ENCODE results near the gene CAPN7. TPM values are rescaled to one million over a fixed set of nuclear protein-coding genes. Genes with fewer than 3 reads are reported as not detected.

The CAPN7 gene
- total RNA-seq, 1 experiment from 2014 or later = 20.8 TPM

- no peak for DNase-seq (ENCODE audit: low read depth)
Measured at GRCh38 chr3:15294929-15295328, 88.9 kb downstream of the CAPN7 start.

GRCh38 chr3:15295506-15295905 lies 89.5 kb downstream of the CAPN7 start:
- peak; percentile 91 for DNase-seq (ENCODE audit: low read depth)

- DNase-seq (ENCODE audit: low read depth) = no peak
Measured at GRCh38 chr3:15297608-15298350, 91.7 kb downstream of the CAPN7 start.

- no peak for DNase-seq (ENCODE audit: low read depth)
Measured at GRCh38 chr3:15298504-15298903, 92.5 kb downstream of the CAPN7 start.

GRCh38 chr3:15299036-15299435 lies 93.0 kb downstream of the CAPN7 start:
- no peak for DNase-seq (ENCODE audit: low read depth)

GRCh38 chr3:15300323-15301078 lies 94.5 kb downstream of the CAPN7 start:
- DNase-seq (ENCODE audit: low read depth) = peak; percentile 98

GRCh38 chr3:15301761-15302160 lies 95.7 kb downstream of the CAPN7 start:
- DNase-seq (ENCODE audit: low read depth) = no peak

Other genes with a start within 250 kb of the CAPN7 start
- 66.4 and 69.0 TPM in 2 replicates for gene MRPS25, start 140.9 kb upstream of the CAPN7 start, total RNA-seq (2014; rRNA removed; shearing (Covaris generic))
- gene RBSN, start 107.1 kb upstream of the CAPN7 start, total RNA-seq (2014; rRNA removed; shearing (Covaris generic)) = 15.7 and 18.6 TPM in 2 replicates
- gene SH3BP5, start 126.3 kb downstream of the CAPN7 start, total RNA-seq (2014; rRNA removed; shearing (Covaris generic)) = 23.2 and 28.8 TPM in 2 replicates
- 25.3 and 29.2 TPM in 2 replicates for gene METTL6, start 221.3 kb downstream of the CAPN7 start, total RNA-seq (2014; rRNA removed; shearing (Covaris generic))
- 27.7 and 36.5 TPM in 2 replicates for gene EAF1, start 221.4 kb downstream of the CAPN7 start, total RNA-seq (2014; rRNA removed; shearing (Covaris generic))